ENCODE results near the gene UBE3B. TPM values are rescaled to one million over a fixed set of nuclear protein-coding genes. Genes with fewer than 3 reads are reported as not detected.

Gene UBE3B
- total RNA-seq, 6 experiments from 2014 or later = 41.3 to 43.6 (median 43.1) TPM

GRCh38 chr12:109567967-109568366 lies 90.5 kb downstream of the UBE3B start:
- Mint-ChIP-seq H3K27ac (no peak overlapping the region), H3K4me1 (ENCODE audit: low read depth) (peaks cover 7% of the 10 kb centered on the region), H3K4me3 (no peak overlapping the region), H3K9me3 (no peaks in the 10 kb centered on the region), H3K36me3 (ENCODE audit: low read depth) (no peaks in the 10 kb centered on the region), H3K27me3 (ENCODE audit: insufficient read depth) (no peaks in the 10 kb centered on the region; the same call in 1 of the 2 replicates)
- no peak for TF ChIP-seq CTCF (IDR thresholded peaks at IDR 0.05)
- DNase-seq = no peak

DNA sequence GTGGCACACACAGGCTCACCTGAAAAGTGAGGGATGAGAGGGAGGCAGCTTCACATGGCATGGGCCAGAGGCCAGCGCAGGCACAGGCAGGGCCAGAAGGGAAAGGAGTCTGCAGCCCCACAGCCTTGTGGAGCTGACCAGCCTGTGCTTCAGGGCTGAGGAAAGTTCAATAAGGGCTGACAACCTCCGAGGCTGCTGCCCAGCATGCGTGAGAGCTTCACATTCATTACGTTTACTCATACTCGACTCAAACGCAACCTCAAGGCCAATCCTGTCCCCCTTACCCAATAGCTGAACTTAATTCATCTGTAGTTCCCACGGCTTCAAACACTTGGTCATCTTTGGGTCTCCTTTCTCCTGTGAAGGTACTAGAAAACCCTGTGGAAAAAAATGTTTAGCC lies 91.1 kb downstream of the UBE3B start:
- Mint-ChIP-seq H3K4me3 (no peak overlapping the region), H3K27me3 (ENCODE audit: insufficient read depth) (no peaks in the 10 kb centered on the region; the same call in 1 of the 2 replicates), H3K27ac (no peak overlapping the region), H3K9me3 (no peaks in the 10 kb centered on the region), H3K4me1 (ENCODE audit: low read depth) (peaks cover 9% of the 10 kb centered on the region), H3K36me3 (ENCODE audit: low read depth) (no peaks in the 10 kb centered on the region)
- no peak for DNase-seq
- no peak for TF ChIP-seq CTCF (IDR thresholded peaks at IDR 0.05)

DNA sequence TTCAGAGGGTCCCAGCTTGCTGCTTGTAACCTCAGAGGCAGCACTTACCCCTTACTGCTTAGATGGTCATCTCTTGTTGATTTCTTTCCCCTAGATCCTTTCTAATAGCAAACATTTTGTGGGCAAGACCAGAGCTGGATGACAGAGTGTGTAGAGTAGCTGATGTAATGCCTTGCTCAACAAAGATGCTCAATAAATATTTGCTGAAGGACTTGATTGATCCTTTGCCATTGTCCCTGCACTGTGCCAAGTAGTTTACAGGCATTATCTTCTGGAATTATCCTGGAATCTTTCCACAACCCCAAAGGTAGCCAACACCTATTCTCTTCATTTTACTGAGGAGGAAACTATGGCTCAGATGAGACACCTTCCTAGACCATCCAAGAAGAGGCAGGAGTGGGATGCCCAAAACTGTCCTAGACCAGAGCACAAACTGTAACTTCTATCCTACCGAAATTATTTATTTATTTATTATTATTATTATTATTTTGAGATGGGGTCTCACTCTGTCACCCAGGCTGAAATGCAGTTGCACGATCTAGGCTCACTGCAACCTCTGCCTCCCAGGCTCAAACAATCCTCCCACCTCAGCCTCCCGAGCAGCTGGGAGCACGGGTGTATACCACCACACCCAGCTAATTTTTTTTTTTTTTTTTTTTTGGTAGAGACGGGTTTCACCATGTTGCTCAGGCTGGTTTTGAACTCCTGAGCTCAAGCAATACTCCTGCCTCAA lies 94.5 kb downstream of the UBE3B start:
- Mint-ChIP-seq H3K4me1 (ENCODE audit: low read depth) (peaks cover 21% of the 10 kb centered on the region), H3K27ac (no peak overlapping the region), H3K4me3 (no peak overlapping the region), H3K27me3 (ENCODE audit: insufficient read depth) (peaks cover 1% of the 10 kb centered on the region), H3K9me3 (no peaks in the 10 kb centered on the region), H3K36me3 (ENCODE audit: low read depth) (no peaks in the 10 kb centered on the region)
- DNase-seq = no peak
- no peak for TF ChIP-seq CTCF (IDR thresholded peaks at IDR 0.05)

DNA sequence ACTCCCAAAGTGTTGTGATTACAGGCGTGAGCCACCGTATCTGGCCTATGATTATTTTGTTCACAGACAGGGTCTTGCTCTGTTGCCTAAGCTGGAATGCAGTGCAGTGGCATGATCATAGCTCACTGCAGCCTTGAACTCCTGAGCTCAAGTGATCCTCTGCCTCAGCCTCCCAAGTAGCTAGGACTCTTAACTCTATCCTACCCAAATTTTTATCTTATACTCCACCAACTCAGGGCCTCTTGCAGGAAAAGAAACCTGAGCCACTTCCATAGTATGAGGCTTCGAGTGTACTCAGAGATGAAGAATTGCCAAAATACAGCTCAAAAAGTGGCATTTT lies 95.0 kb downstream of the UBE3B start:
- H3K9me3 Mint-ChIP-seq = no peaks in the 10 kb centered on the region
- peak overlapping the region; percentile 88 for H3K27ac Mint-ChIP-seq
- H3K4me1 Mint-ChIP-seq (ENCODE audit: low read depth) = peaks cover 21% of the 10 kb centered on the region
- no peak for DNase-seq
- no peak for TF ChIP-seq CTCF (IDR thresholded peaks at IDR 0.05)
- H3K36me3 Mint-ChIP-seq (ENCODE audit: low read depth) = no peaks in the 10 kb centered on the region
- peaks cover 1% of the 10 kb centered on the region for H3K27me3 Mint-ChIP-seq (ENCODE audit: insufficient read depth)
- peak overlapping the region; percentile 91 for H3K4me3 Mint-ChIP-seq

DNA sequence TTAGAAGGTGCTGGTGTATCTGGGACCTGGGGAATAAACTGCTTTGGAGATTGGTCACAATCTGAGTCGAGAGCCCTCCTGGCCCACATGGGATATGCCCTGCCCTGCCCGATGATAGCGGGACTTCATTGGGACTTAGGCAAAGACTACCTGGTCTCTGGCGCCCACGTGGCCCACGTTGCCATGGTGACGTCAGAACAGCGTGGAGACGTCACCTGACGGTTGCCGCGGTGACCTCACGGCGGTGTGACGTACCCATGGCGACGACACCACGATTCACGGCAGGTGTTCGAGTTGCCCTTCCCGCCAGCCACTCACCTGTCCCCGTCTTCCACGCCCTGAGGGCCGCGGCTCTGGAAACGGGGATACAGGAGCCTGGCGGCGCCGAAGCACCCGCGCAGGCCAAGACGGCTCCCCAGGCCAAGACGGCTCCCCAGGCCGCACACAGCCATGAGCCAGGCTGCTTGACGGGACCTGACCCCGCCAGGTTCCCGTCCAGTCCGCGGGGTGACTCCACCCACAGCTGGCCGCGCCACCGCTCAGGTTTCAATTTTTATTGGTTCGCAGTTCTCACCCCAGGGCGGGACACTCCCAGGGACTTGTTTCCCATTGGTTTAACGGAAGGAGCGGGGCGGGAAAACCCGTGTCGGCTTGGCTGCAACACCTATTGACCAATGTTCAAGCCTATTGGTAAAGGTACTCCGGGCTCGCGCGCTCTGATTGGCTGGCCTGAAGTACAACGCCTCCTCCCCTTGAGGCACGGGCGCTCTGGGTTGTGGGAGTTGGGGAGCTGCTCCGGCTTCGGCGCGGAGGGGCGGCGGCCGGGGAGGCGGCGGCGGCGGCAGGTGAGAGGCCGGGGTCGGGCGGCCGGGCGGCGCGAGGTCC lies 95.8 kb downstream of the UBE3B start, which contains the start of the genes MMAB and MVK:
Gene MMAB (minus strand): TSS at position 476 of the 885 bp plus-strand sequence. CDS start 24 bp downstream, at position 452.
Gene MVK (plus strand): TSS at position 766 of the 885 bp plus-strand sequence. CDS start 1,029 bp downstream, outside the sequence.
- DNase-seq = peak; percentile 100
- H3K4me3 Mint-ChIP-seq = peak within 1 kb of the TSS; percentile 91
- TF ChIP-seq CTCF (IDR thresholded peaks at IDR 0.05) = no peak
- H3K27me3 Mint-ChIP-seq (ENCODE audit: insufficient read depth) = peaks cover 1% of the 10 kb centered on the region
- peaks cover 21% of the 10 kb centered on the region for H3K4me1 Mint-ChIP-seq (ENCODE audit: low read depth)
- no peaks in the 10 kb centered on the region for H3K9me3 Mint-ChIP-seq
- no peaks in the 10 kb centered on the region for H3K36me3 Mint-ChIP-seq (ENCODE audit: low read depth)
- H3K27ac Mint-ChIP-seq = peak within 1 kb of the TSS; percentile 88

All from HFFc6 (cell line).